Choroid plexus epithelial cell (primary cell): ENCODE results near the gene UIMC1.

Experiments used
- DNase-seq: peaks from one replicate; pipeline ENCODE4 v3.0.0-alpha.2; 2010; ENCODE audit warnings: low read depth
- H3K4me3 ChIP-seq: 2 replicates; pipeline ENCODE4 v1.5.1; 2011; ENCODE audit warnings: low read depth, mild to moderate bottlenecking, control low read depth, low read length, moderate library complexity
- TF ChIP-seq, protein P1 (sequence below): conservative IDR thresholded peaks from 2 replicates; pipeline ENCODE4 v1.5.1; 2011; ENCODE audit warnings: low read depth, mild to moderate bottlenecking, control low read depth, inconsistent platforms, low read length, moderate library complexity

Gene UIMC1

DNA sequence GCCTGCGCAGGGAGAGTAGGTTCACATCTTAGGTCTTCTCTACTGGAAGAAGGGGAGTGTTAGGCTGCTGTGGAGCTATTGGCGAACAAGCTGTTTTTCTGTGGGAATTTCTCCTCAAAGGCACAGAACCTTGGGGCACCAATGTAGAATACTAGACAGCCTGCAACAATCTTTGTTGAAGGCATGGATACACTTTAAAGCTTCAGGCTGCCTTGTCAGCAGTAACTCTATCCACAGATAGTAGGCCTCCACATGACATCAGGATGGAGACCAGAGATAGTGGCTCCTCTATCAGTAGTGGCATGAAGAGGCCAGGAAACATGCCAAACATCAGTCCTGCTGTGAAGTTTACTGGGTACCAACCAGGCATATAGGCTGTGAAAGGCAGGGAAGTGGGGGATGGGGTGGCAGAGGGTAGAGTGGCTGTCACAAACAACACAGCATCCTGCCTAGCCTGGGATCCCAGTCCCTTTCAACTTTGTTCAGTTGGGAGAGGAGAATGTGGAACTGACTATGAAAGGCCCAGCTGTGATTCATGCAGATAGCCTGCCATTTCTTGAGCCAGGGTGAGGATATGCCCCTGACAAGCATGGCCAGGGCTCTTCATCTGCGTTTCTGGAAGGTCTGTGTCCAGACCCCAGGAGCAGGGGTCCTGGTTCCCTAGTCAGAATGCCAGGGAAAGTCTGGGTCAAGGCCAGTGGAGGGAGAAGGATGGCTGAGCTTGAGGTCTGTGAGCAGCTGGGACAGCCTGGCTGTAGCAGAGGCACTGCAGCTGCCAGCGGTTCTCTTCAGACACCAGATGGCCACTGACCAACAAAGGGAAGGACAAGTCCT is 106.4 kb downstream of the UIMC1 start:
- no peak overlapping the region for H3K4me3 ChIP-seq
- TF ChIP-seq, protein P1, sequence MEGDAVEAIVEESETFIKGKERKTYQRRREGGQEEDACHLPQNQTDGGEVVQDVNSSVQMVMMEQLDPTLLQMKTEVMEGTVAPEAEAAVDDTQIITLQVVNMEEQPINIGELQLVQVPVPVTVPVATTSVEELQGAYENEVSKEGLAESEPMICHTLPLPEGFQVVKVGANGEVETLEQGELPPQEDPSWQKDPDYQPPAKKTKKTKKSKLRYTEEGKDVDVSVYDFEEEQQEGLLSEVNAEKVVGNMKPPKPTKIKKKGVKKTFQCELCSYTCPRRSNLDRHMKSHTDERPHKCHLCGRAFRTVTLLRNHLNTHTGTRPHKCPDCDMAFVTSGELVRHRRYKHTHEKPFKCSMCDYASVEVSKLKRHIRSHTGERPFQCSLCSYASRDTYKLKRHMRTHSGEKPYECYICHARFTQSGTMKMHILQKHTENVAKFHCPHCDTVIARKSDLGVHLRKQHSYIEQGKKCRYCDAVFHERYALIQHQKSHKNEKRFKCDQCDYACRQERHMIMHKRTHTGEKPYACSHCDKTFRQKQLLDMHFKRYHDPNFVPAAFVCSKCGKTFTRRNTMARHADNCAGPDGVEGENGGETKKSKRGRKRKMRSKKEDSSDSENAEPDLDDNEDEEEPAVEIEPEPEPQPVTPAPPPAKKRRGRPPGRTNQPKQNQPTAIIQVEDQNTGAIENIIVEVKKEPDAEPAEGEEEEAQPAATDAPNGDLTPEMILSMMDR = no peak
- no peak for DNase-seq

DNA sequence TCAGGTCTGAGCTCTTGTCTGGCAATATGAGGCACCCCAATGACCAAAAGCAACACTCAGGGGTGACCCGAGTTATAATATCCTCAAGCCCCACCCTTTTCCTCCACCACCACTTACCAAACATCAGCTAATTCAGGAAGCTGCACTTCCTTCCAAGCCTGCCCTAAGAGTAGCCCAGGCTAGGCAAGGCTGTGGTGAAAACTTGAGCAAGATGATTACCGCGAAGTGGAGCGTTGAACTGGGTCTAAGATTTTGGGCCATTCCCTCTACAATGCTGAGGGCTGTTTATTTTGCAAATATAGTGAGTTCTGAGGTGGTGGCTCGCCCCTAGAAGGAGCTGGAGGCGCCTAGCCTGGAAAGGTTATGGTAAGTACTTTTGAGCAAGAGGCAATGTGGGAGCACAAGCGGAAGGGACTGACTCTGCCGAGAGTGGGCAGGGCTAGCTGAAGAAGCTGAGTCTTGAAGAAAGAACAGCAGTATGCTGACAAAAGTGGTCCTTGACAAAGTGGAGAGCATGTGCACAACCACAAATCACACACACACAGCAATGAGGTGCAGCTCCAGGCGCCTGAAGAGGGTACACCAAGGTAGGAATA is 107.2 kb downstream of the UIMC1 start, which contains the start of gene HK3:
Gene HK3 (minus strand): TSS at position 51 of the 596 bp plus-strand sequence. CDS start 3,187 bp downstream, outside the sequence.
- TF ChIP-seq, protein P1 = no peak
- H3K4me3 ChIP-seq = no peak within 1 kb of the TSS
- no peak for DNase-seq

DNA sequence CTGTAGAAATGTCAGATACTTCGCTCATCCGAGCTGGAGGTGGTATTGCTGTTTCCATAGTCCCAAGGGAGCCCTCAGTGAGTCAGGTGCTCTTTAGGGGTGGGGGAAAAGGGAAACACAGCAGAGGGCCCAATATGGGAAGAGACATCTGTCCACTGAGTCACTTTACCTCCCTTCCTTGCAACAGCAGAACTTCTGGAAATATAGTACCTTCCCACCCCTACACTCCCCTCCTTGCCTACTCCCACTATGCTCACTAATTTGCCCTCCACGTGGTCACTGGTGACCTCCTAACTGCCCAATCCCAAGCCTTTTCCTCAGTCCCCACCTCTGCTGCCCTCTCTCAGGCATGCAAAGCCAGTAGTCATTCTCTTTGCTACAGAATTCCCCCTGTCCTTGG is 109.3 kb downstream of the UIMC1 start:
- TF ChIP-seq, protein P1 = no peak
- H3K4me3 ChIP-seq = no peak overlapping the region

DNA sequence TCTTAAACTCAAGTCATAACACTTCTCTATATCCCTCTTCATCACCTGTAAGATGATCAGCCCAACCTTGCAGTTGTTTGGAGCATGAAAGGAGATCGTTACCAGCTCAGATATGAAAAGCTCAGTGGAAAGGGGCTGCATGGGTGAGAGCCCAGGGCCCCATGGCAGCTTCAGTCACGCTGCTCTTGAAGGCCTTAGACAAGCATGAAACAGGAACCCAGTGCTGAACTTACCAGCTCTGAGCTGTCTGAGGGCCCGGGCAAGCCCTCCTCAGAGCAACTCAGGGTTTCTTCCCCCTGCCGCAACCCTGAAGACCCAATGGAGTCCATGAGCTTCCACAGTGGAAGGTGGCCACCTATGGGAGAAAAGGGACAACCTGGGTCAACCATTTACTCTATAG is 110.7 kb downstream of the UIMC1 start:
- no peak overlapping the region for H3K4me3 ChIP-seq
- no peak for DNase-seq
- TF ChIP-seq, protein P1 = no peak

More for the DNA sequence above, 109.3 kb downstream of the UIMC1 start:
- DNase-seq = no peak

DNA sequence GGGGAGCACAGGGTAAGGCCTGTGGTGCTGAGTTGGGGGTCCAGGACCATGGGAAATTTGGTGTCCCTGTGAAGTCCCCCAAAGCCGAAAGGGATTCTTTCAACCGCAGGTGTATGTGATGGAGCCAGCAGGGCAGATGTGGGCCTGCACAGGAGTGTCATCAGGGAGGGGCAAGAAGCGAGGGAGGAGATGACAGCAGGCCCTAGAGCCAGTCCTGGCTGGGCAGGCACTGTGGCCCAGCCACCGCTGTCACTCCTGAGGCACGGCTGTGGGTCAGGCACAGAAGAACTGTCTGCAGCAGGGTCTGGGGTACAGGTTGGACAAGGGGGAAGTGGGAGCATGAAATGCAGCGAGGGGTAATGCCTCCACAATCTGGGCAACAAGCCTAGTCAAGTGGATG is 112.3 kb downstream of the UIMC1 start:
- TF ChIP-seq, protein P1 = no peak
- DNase-seq = no peak
- no peak overlapping the region for H3K4me3 ChIP-seq

DNA sequence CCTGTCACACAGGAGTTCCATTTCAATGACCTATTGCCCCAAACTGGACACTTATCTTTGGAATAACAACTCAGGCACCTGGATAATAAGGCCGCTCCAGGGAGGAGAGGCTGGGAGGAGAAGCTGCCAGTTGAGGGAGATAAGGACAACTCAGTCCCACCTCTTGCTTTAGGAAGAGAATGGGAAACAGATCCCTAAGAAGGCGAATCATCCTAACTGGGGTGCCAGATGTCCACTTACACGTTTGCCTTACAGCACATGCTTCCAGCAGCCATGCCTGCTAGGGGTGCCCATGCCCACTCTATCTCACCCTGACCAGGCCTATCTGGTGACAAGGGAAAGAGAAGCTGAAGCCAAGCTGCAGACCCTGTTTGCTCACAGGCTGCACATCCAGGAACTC is 113.9 kb downstream of the UIMC1 start:
- no peak overlapping the region for H3K4me3 ChIP-seq
- no peak for DNase-seq
- TF ChIP-seq, protein P1 = no peak
